Measurements from ENCODE around the gene TMEM263.
"Not testable (repeated sequence)": the region's sequence is repeated elsewhere in the genome, so short reads cannot be mapped to it uniquely, and the experiment has no call there.

Gene TMEM263

GRCh38 chr12:106999446-106999845 is 43.7 kb downstream of the TMEM263 start:
- no peaks in the 10 kb centered on the region for H3K79me2 ChIP-seq (ENCODE audit: low read length)
- H3K4me3 ChIP-seq (ENCODE audit: low read length): no peak overlapping the region
- no peaks in the 10 kb centered on the region for H3K9me3 ChIP-seq (ENCODE audit: insufficient read depth, low read length)
- H3K27me3 ChIP-seq (ENCODE audit: low read depth, low read length): peaks cover 16% of the 10 kb centered on the region; the same call in 1 of the 2 replicates
- TF ChIP-seq CTCF (IDR thresholded peaks at IDR 0.05; ENCODE audit: low read depth, low read length): no peak
- TF ChIP-seq EZH2phosphoT487 (IDR thresholded peaks at IDR 0.05; ENCODE audit: low read depth): no peak
- no peak overlapping the region for H2AFZ ChIP-seq (ENCODE audit: low read depth, low read length)
- no peak overlapping the region for H3K4me2 ChIP-seq (ENCODE audit: low read length)
- H3K4me1 ChIP-seq (ENCODE audit: low read length): no peaks in the 10 kb centered on the region
- no peaks in the 10 kb centered on the region for H3K36me3 ChIP-seq (replicated peaks; ENCODE audit: low read depth, low read length)
- H3K27ac ChIP-seq (ENCODE audit: low read length): no peak overlapping the region
- no peak overlapping the region for H3K9ac ChIP-seq (ENCODE audit: low read length)
- H4K20me1 ChIP-seq (ENCODE audit: insufficient read depth, low read length): no peaks in the 10 kb centered on the region

- peaks cover 16% of the 10 kb centered on the region; the same call in 1 of the 2 replicates for H3K27me3 ChIP-seq (ENCODE audit: low read depth, low read length)
- H3K4me3 ChIP-seq (ENCODE audit: low read length); H3K9ac ChIP-seq (ENCODE audit: low read length); H2AFZ ChIP-seq (ENCODE audit: low read depth, low read length); H3K4me1 ChIP-seq (ENCODE audit: low read length); H3K4me2 ChIP-seq (ENCODE audit: low read length); H3K36me3 ChIP-seq (replicated peaks; ENCODE audit: low read depth, low read length); H3K9me3 ChIP-seq (ENCODE audit: insufficient read depth, low read length); H3K27ac ChIP-seq (ENCODE audit: low read length); H3K79me2 ChIP-seq (ENCODE audit: low read length); H4K20me1 ChIP-seq (ENCODE audit: insufficient read depth, low read length): not testable (repeated sequence)
Measured at GRCh38 chr12:107002665-107003064, 47.0 kb downstream of the TMEM263 start.

GRCh38 chr12:107007411-107007810 is 51.7 kb downstream of the TMEM263 start:
- Histone ChIP-seq H3K4me3 (ENCODE audit: low read length) (no peak overlapping the region), H3K27me3 (ENCODE audit: low read depth, low read length) (peaks cover 14% of the 10 kb centered on the region; the same call in 1 of the 2 replicates), H3K4me2 (ENCODE audit: low read length) (no peak overlapping the region)

GRCh38 chr12:107011519-107011918 is 55.8 kb downstream of the TMEM263 start:
- H3K4me1 ChIP-seq (ENCODE audit: low read length): no peaks in the 10 kb centered on the region
- H4K20me1 ChIP-seq (ENCODE audit: insufficient read depth, low read length): no peaks in the 10 kb centered on the region
- H3K27me3 ChIP-seq (ENCODE audit: low read depth, low read length): peaks cover 13% of the 10 kb centered on the region; the same call in 1 of the 2 replicates
- no peak overlapping the region for H3K4me3 ChIP-seq (ENCODE audit: low read length)
- no peak overlapping the region for H3K27ac ChIP-seq (ENCODE audit: low read length)
- no peak overlapping the region for H3K4me2 ChIP-seq (ENCODE audit: low read length)
- H2AFZ ChIP-seq (ENCODE audit: low read depth, low read length): no peak overlapping the region
- no peaks in the 10 kb centered on the region for H3K79me2 ChIP-seq (ENCODE audit: low read length)
- no peaks in the 10 kb centered on the region for H3K36me3 ChIP-seq (replicated peaks; ENCODE audit: low read depth, low read length)
- TF ChIP-seq CTCF (IDR thresholded peaks at IDR 0.05; ENCODE audit: low read depth, low read length) (no peak), EZH2phosphoT487 (IDR thresholded peaks at IDR 0.05; ENCODE audit: low read depth) (no peak)
- no peaks in the 10 kb centered on the region for H3K9me3 ChIP-seq (ENCODE audit: insufficient read depth, low read length)
- H3K9ac ChIP-seq (ENCODE audit: low read length): no peak overlapping the region

More at GRCh38 chr12:107007411-107007810, 51.7 kb downstream of the TMEM263 start:
- Histone ChIP-seq H3K4me1 (ENCODE audit: low read length) (no peaks in the 10 kb centered on the region), H3K27ac (ENCODE audit: low read length) (no peak overlapping the region), H3K9ac (ENCODE audit: low read length) (no peak overlapping the region), H2AFZ (ENCODE audit: low read depth, low read length) (no peak overlapping the region), H3K36me3 (replicated peaks; ENCODE audit: low read depth, low read length) (no peaks in the 10 kb centered on the region), H3K79me2 (ENCODE audit: low read length) (no peaks in the 10 kb centered on the region), H3K9me3 (ENCODE audit: insufficient read depth, low read length) (no peaks in the 10 kb centered on the region), H4K20me1 (ENCODE audit: insufficient read depth, low read length) (no peaks in the 10 kb centered on the region)
- TF ChIP-seq CTCF (IDR thresholded peaks at IDR 0.05; ENCODE audit: low read depth, low read length) (no peak), EZH2phosphoT487 (IDR thresholded peaks at IDR 0.05; ENCODE audit: low read depth) (no peak)
